Activated gamma-delta T cell treated with Interleukin-2 at 50 U/mL for 16 hours (primary cell): ENCODE measurements around the gene GRID1.

ENCODE experiments used
- DNase-seq: peaks from one replicate; pipeline ENCODE4 v3.0.0-alpha.2; 2020

The GRID1 gene

GRCh38 chr10:86068231-86069054 is 298.2 kb downstream of the GRID1 start:
- no peak for DNase-seq

- no peak for DNase-seq
These were observed 299.1 kb downstream of the GRID1 start for GRCh38 chr10:86067436-86068050.

- no peak for DNase-seq
These were observed 299.9 kb downstream of the GRID1 start for GRCh38 chr10:86066696-86067095.

GRCh38 chr10:86065711-86066251 is 300.8 kb downstream of the GRID1 start:
- DNase-seq: no peak

- DNase-seq: no peak
These were observed 301.5 kb downstream of the GRID1 start for GRCh38 chr10:86064931-86065662.

- DNase-seq: no peak
These were observed 302.4 kb downstream of the GRID1 start for GRCh38 chr10:86064219-86064618.

- DNase-seq: no peak
These were observed 303.3 kb downstream of the GRID1 start for GRCh38 chr10:86063341-86063740.

GRCh38 chr10:86062647-86063145 is 303.9 kb downstream of the GRID1 start:
- DNase-seq: no peak

GRCh38 chr10:86062198-86062550 is 304.4 kb downstream of the GRID1 start:
- DNase-seq: no peak

- no peak for DNase-seq
These were observed 305.1 kb downstream of the GRID1 start for GRCh38 chr10:86061278-86062197.

GRCh38 chr10:86060386-86061277 is 306.0 kb downstream of the GRID1 start:
- DNase-seq: no peak

GRCh38 chr10:86059892-86060291 is 306.7 kb downstream of the GRID1 start:
- DNase-seq: no peak

- DNase-seq: no peak
These were observed 307.6 kb downstream of the GRID1 start for GRCh38 chr10:86058964-86059363.

GRCh38 chr10:86057708-86058107 is 308.9 kb downstream of the GRID1 start:
- DNase-seq: no peak

- DNase-seq: no peak
These were observed 309.9 kb downstream of the GRID1 start for GRCh38 chr10:86056672-86057071.

GRCh38 chr10:86055928-86056327 is 310.7 kb downstream of the GRID1 start:
- no peak for DNase-seq

- no peak for DNase-seq
These were observed 312.9 kb downstream of the GRID1 start for GRCh38 chr10:86053675-86054074.

- no peak for DNase-seq
These were observed 315.0 kb downstream of the GRID1 start for GRCh38 chr10:86051586-86051985.

- DNase-seq: no peak
These were observed 317.2 kb downstream of the GRID1 start for GRCh38 chr10:86049442-86049841.

GRCh38 chr10:86048973-86049372 is 317.6 kb downstream of the GRID1 start:
- DNase-seq: no peak

- DNase-seq: no peak
These were observed 318.0 kb downstream of the GRID1 start for GRCh38 chr10:86048571-86048970.
